Skin epidermis (tissue), 12 donors: ENCODE results near the gene ZBTB20.
A peak's percentile ranks its signal among the peaks of the same experiment; 100 is the strongest.

ENCODE experiments used
- H3K27ac ChIP-seq, 21 experiments: fragments of 200-600 bp; sonication (generic) in 11 of 21; one replicate each; pipeline ENCODE4 v1.5.0; 2020; ENCODE audit warnings: mild to moderate bottlenecking in 3 of 21, inconsistent platforms in 2 of 21, moderate library complexity in 2 of 21
- H3K4me3 ChIP-seq, 7 experiments: fragments of 200-600 bp; sonication (generic) in 2 of 7; one replicate each; pipeline ENCODE4 v1.5.0; 2020; ENCODE audit warnings: inconsistent platforms in 2 of 7, mild to moderate bottlenecking in 2 of 7, moderate library complexity in 1 of 7

ZBTB20 gene

DNA sequence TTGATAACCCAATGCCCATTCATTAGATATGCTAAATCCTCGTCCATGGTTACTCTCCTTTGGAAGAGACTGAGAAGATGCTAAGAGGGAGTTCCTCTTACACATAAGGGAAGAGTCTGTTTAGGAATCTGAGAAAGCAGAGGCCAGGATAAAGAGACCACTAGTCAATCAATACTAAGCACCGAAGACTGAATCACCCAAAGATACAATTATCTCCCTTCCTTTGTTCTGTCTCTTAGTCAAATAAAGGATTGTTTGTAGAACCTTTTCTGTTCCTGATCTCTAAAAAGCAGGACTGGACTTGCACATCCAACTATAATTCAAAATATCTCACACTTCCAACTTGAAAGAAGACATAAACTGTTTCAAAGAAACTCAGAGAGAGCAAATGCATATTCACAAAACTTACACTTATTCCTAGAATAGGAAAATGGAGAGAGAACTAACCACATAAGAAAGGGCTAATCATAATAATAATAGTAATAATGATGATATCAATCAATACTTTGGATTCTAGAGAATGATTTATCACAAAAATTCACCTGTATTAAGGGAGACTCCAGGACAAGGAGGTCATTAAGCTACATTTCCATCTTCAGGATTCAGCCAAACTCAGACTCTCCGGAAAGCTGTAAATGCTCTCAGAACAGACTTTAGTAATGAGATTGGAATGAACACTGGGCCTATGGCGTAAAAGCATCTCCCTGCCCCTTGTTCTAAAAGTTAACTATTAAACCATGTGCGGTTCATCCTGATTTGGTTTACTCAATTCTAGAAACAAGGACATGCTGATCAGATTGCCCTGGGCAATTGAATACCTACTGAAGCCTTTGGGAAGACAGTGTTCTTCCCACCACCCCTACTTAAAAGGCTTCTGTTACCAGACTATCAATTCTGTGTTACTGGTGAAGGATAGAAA, 401.5 kb downstream of the ZBTB20 start:
- Histone ChIP-seq H3K4me3 (no peak overlapping the region), H3K27ac (peak overlapping the region in 14 of 21 experiments; percentile 18 to 85 (median 58))

- peak overlapping the region in 1 of 21 experiments; percentile 30 for H3K27ac ChIP-seq
- H3K4me3 ChIP-seq, result no peak overlapping the region
Measured at GRCh38 chr3:114743746-114744485, 403.2 kb downstream of the ZBTB20 start.

DNA sequence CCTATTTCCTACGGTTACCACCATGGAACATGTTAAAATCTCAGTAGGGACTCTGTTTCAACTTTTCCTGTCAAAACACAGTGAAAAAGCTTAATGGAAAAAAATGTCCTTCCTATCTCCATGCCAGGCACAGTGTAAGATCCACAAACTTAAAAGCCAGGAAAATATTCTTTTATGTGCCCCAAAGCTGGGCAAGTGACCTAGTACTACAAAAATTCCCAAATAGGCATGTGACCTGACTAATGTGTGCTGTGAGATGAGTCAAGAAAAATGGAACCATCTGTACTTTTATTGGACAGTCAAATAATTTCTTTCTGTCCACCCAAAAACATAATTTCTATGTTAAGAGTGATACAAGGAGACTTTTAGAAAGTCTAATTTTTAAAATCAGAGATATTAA, 406.0 kb downstream of the ZBTB20 start:
- no peak overlapping the region for H3K4me3 ChIP-seq
- H3K27ac ChIP-seq, result peak overlapping the region in 3 of 21 experiments; percentile 8 to 45 (median 24)

- Histone ChIP-seq H3K4me3 (no peak overlapping the region), H3K27ac (no peak overlapping the region)
Measured at GRCh38 chr3:114739627-114740026, 407.5 kb downstream of the ZBTB20 start.

- no peak overlapping the region for H3K4me3 ChIP-seq
- H3K27ac ChIP-seq, result no peak overlapping the region
Measured at GRCh38 chr3:114732353-114732752, 414.7 kb downstream of the ZBTB20 start.

DNA sequence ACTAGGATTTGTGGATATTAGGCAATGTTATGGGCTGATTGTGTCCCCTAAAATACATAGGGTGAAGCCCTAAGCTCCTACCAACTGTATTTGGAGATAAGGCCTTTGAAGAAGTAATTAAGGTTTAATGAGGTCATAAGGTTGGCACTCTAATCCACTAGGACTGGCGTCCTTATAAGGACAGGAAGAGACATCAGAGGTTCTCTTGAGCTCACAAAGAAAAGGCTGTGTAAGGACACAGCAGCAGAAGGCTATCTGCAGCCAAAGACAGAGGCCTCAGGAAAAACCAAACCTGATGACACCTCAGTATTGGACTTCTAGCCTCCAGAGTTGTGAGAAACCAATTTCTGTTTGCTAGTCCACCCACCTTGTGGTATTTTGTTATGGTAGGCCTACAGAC, 416.7 kb downstream of the ZBTB20 start:
- H3K4me3 ChIP-seq, result no peak overlapping the region
- no peak overlapping the region for H3K27ac ChIP-seq

GRCh38 chr3:114727373-114727772, 419.7 kb downstream of the ZBTB20 start:
- Histone ChIP-seq H3K4me3 (no peak overlapping the region), H3K27ac (no peak overlapping the region)

DNA sequence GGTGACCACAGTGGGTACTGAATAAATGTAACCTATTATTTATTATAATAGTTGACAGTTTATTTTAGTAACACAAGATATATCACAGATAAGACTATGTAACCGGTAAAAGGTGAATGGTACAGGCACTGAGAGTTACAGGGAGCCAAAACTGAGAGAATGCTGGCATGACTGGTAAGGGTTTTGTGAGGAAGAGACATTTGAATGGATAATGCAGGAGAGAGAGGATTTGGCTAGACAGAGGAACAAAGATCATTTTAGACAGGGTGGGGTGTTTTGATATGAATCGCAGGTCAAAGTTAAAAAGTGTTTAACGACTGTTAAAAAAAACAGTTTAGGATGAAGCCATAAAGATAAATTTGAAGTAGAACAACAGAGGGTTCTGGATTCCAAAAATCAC, 421.1 kb downstream of the ZBTB20 start:
- Histone ChIP-seq H3K4me3 (no peak overlapping the region), H3K27ac (no peak overlapping the region)

GRCh38 chr3:114722530-114722929, 424.6 kb downstream of the ZBTB20 start:
- H3K27ac ChIP-seq, result no peak overlapping the region
- no peak overlapping the region for H3K4me3 ChIP-seq

DNA sequence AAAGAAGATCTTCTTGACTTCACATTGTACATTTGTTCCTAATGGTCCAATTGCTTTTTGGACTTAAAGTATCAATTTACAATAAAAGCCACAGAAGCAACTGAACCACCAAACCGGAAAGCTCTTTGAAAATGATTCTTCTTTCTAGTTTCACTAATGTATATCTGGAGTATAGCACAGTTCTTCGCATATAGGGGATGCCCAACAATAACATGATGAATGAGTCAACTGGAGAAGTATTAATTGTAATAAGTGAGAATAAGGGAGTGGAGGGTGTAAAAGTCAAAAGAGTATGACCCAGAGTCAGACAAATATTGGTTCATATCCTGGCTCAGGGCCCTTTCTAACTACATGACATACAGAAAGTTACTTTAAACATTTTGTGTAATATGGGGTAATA, 425.2 kb downstream of the ZBTB20 start:
- H3K27ac ChIP-seq, result no peak overlapping the region
- no peak overlapping the region for H3K4me3 ChIP-seq

- no peak overlapping the region for H3K27ac ChIP-seq
- no peak overlapping the region for H3K4me3 ChIP-seq
Measured at GRCh38 chr3:114721209-114721608, 425.9 kb downstream of the ZBTB20 start.

DNA sequence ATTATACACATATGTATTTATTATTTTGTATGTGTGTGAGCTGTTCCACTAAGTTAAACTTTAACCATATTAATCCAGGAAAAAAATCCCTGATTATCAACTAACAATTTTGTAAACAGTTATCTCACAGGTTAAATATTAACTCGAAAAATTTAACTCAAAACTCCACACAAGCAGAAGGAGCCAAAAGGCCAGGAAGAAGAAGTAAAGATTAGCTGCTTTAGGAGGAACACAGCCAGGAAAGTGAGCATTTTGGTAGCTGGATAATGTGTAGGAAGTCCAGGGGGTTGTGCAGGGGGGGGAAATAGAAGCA, 428.2 kb downstream of the ZBTB20 start:
- H3K4me3 ChIP-seq, result no peak overlapping the region
- H3K27ac ChIP-seq, result no peak overlapping the region

GRCh38 chr3:114718071-114718897, 428.8 kb downstream of the ZBTB20 start:
- H3K4me3 ChIP-seq, result no peak overlapping the region
- H3K27ac ChIP-seq, result no peak overlapping the region

GRCh38 chr3:114716916-114717315, 430.2 kb downstream of the ZBTB20 start:
- no peak overlapping the region for H3K27ac ChIP-seq
- no peak overlapping the region for H3K4me3 ChIP-seq

DNA sequence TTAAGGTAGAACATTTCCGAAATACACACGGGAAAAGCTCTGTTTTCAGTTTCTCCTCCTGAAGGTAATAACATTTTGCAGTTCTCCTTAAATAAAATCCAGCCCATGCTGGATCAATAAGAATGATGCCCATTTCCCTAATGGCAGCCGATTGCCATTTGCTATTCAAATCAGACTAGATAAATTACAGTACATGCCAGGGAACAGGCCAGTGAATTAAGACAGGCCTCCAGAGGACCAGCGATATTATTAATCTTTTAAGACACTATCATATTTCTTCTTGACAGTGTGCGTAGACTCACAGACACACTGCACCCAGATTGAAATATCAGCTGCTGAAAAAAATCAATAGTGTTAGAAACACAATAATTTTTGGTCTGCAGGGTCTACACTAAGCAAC, 431.0 kb downstream of the ZBTB20 start:
- Histone ChIP-seq H3K4me3 (no peak overlapping the region), H3K27ac (no peak overlapping the region)

DNA sequence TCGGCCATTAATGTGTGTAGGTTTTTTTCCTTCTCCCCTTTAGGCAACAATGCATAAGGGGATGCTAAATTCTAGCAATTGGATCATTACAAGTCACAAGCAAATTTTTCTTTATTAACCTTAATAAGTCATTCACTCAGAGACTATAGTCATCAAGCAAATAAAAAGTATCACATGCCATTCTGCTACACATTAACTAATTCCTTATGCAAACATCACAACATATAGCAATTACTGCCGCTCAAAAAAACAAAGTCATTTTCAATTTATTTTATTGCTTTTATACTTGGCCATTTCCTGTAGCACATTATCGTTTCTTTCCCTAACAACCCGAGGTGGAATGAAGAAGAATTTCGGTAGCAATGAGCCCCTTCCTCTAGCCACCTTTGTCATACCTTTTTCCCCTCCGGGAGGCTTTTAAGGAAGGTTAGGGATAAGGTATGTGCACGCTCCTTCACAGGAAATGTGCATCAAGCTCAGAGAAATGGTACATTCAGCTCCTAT, 432.1 kb downstream of the ZBTB20 start:
- no peak overlapping the region for H3K27ac ChIP-seq
- H3K4me3 ChIP-seq, result no peak overlapping the region

GRCh38 chr3:114714237-114714636, 432.9 kb downstream of the ZBTB20 start:
- Histone ChIP-seq H3K27ac (peak overlapping the region in 3 of 21 experiments; percentile 25 to 42 (median 29)), H3K4me3 (no peak overlapping the region)

DNA sequence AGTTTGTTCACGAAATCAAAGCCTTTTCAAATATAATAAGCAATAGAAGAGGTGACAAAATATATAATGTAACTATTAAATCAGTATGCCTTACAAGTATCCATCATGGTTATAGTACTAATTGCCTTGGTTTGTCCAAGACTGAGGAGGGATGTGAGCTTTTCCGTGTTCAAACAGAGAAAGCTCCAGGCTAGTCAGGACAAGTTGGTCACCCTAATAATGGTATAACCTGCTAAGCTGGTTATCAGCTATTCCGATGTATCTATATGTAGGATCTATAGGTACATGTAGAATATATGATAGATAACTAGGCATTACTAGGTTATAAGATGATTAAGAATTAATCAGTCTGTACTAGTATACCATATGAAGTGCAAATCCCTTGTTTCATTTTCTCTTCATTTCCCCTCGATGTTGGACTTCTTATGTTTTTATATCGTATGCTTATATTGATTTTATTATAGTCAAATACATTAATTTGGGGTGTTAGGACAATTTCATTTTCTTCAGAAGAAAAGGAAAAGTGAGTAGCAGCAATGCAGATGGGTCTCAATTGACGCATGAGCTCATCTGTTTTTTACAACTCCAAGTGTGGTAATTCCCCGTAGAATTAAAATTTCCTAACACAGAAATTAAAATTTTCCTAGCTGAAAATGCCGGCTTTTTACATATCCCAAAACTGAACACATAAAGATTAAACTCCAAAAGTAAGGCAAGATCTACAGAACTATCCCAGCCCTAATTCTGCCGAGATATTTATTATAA, 434.2 kb downstream of the ZBTB20 start:
- Histone ChIP-seq H3K4me3 (no peak overlapping the region), H3K27ac (peak overlapping the region in 4 of 21 experiments; percentile 9 to 42 (median 24))

- Histone ChIP-seq H3K27ac (no peak overlapping the region), H3K4me3 (no peak overlapping the region)
Measured at GRCh38 chr3:114711321-114711886, 435.7 kb downstream of the ZBTB20 start.
